IMR-90 (cell line): ENCODE data around the gene ETHE1. TPM values are rescaled to one million over a fixed set of nuclear protein-coding genes. Genes with fewer than 3 reads are reported as not detected.

Source experiments
- ATAC-seq: fragments of 200-7000 bp; cut with Tn5 transposase; 2 replicates; pipeline ENCODE4 v1.9.1; 2020; ENCODE audit warnings: low read depth, mild to moderate bottlenecking, moderate library complexity
- BruUV-seq: library from RNA; stranded (reverse); fragments of 400-500 nt; replicated peaks from 2 replicates; lab custom pipeline; 2021; lab: Mats Ljungman, UMichigan
- CTCF ChIA-PET: fragments of 300-600 bp; formaldehyde crosslinking; extraction: SDS; loops from one replicate; lab custom pipeline; 2021; ENCODE audit warnings: antibody characterized with exemption; lab: Yijun Ruan, JAX
- POLR2A ChIA-PET: fragments of 300-600 bp; sonication (Branson Sonifier 250); formaldehyde crosslinking; loops from one replicate; lab custom pipeline; 2022; ENCODE audit warnings: antibody characterized with exemption; ENCODE audit not compliant: unreplicated experiment; lab: Charles Lee
- DNase-seq: peaks from one replicate; pipeline ENCODE4 v3.0.0; 2013
- H2AFZ ChIP-seq: replicated peaks from 2 replicates; pipeline ENCODE3; 2013; ENCODE audit warnings: low read length, mild to moderate bottlenecking; ENCODE audit not compliant: poor library complexity
- H2AK5ac ChIP-seq: 2 replicates; pipeline ENCODE4 v1.6.1; 2013; ENCODE audit warnings: low read depth, low read length, inconsistent platforms
- H2AK9ac ChIP-seq: replicated peaks from 2 replicates; pipeline ENCODE3; 2013; ENCODE audit warnings: mild to moderate bottlenecking, low read depth, low read length, moderate library complexity; ENCODE audit not compliant: poor library complexity
- H2BK120ac ChIP-seq: 2 replicates; pipeline ENCODE4 v1.6.1; 2013; ENCODE audit warnings: low read depth, low read length, inconsistent platforms
- H2BK15ac ChIP-seq: 3 replicates; pipeline ENCODE4 v1.6.1; 2013; ENCODE audit warnings: low read depth, low read length, inconsistent platforms
- H2BK20ac ChIP-seq: 2 replicates; pipeline ENCODE4 v1.6.1; 2013; ENCODE audit warnings: low read depth, mild to moderate bottlenecking, inconsistent platforms, low read length, moderate library complexity
- H2BK5ac ChIP-seq: 2 replicates; pipeline ENCODE4 v1.6.1; 2013; ENCODE audit warnings: mild to moderate bottlenecking, low read depth, low read length, inconsistent platforms; ENCODE audit not compliant: poor library complexity, severe bottlenecking
- H3K14ac ChIP-seq: replicated peaks from 2 replicates; pipeline ENCODE4 v1.6.1; 2013; ENCODE audit warnings: low read depth, low read length, inconsistent platforms
- H3K18ac ChIP-seq: 2 replicates; pipeline ENCODE4 v1.6.1; 2013; ENCODE audit warnings: low read depth, low read length, control low read depth
- H3K23ac ChIP-seq: 2 replicates; pipeline ENCODE4 v1.6.1; 2013; ENCODE audit warnings: low read depth, low read length, inconsistent platforms
- H3K27ac ChIP-seq: 2 replicates; pipeline ENCODE4 v1.5.1; 2013; ENCODE audit warnings: mild to moderate bottlenecking, control low read depth, low read length; ENCODE audit not compliant: insufficient read depth
- H3K27me3 ChIP-seq: 2 replicates; pipeline ENCODE4 v1.6.1; 2013; ENCODE audit warnings: low read length; ENCODE audit not compliant: control insufficient read depth, insufficient read depth
- H3K36me3 ChIP-seq: 2 replicates; pipeline ENCODE4 v1.6.1; 2013; ENCODE audit warnings: low read length, mixed read lengths; ENCODE audit not compliant: control insufficient read depth, insufficient read depth
- H3K4ac ChIP-seq: 2 replicates; pipeline ENCODE4 v1.6.1; 2013; ENCODE audit warnings: low read depth, low read length, inconsistent platforms
- H3K4me1 ChIP-seq: 2 replicates; pipeline ENCODE4 v1.6.1; 2013; ENCODE audit warnings: low read length, mixed read lengths; ENCODE audit not compliant: control insufficient read depth, insufficient read depth
- H3K4me2 ChIP-seq: 2 replicates; pipeline ENCODE4 v1.6.1; 2013; ENCODE audit warnings: low read depth, mild to moderate bottlenecking, control low read depth, low read length, moderate library complexity
- H3K4me3 ChIP-seq: 2 replicates; pipeline ENCODE4 v1.5.1; 2013; ENCODE audit warnings: low read depth, mild to moderate bottlenecking, control low read depth, low read length, moderate library complexity; ENCODE audit not compliant: insufficient read depth
- H3K56ac ChIP-seq: 2 replicates; pipeline ENCODE4 v1.6.1; 2013; ENCODE audit warnings: low read length, inconsistent platforms; ENCODE audit not compliant: insufficient read depth; ENCODE audit errors: extremely low read depth
- H3K79me1 ChIP-seq, 2 experiments: 2 replicates each; pipeline ENCODE4 v1.6.1; 2013; ENCODE audit warnings: low read length in 2 of 2, inconsistent platforms in 1 of 2, low read depth in 1 of 2
- H3K9ac ChIP-seq: 2 replicates; pipeline ENCODE4 v1.6.1; 2013; ENCODE audit warnings: low read depth, low read length, control low read depth
- H3K9me1 ChIP-seq: 2 replicates; pipeline ENCODE4 v1.6.1; 2013; ENCODE audit warnings: low read length, inconsistent platforms; ENCODE audit not compliant: insufficient read depth
- H3K9me3 ChIP-seq: 2 replicates; pipeline ENCODE4 v1.6.1; 2013; ENCODE audit warnings: low read length; ENCODE audit not compliant: control insufficient read depth, insufficient read depth
- H4K20me1 ChIP-seq: 2 replicates; pipeline ENCODE4 v1.6.1; 2013; ENCODE audit warnings: low read length, inconsistent platforms; ENCODE audit not compliant: insufficient read depth
- H4K5ac ChIP-seq: 2 replicates; pipeline ENCODE4 v1.6.1; 2013; ENCODE audit warnings: mild to moderate bottlenecking, low read depth, low read length, control low read depth
- H4K8ac ChIP-seq, 2 experiments: 2 replicates each; pipeline ENCODE4 v1.6.1; 2013; ENCODE audit warnings: low read depth in 2 of 2, low read length in 2 of 2, control low read depth in 1 of 2, inconsistent platforms in 1 of 2
- H4K91ac ChIP-seq: 2 replicates; pipeline ENCODE4 v1.6.1; 2013; ENCODE audit warnings: low read depth, low read length, inconsistent platforms; ENCODE audit not compliant: insufficient read depth
- BHLHE40 ChIP-seq: fragments of 150-350 bp; IDR thresholded peaks from 2 replicates; pipeline ENCODE4 v1.6.1; 2016; ENCODE audit warnings: mild to moderate bottlenecking, low read depth, low read length
- CHD1 ChIP-seq: IDR thresholded peaks from 2 replicates; pipeline ENCODE4 v1.6.1; 2012; ENCODE audit warnings: low read depth, low read length, improper control_type of control experiment
- MAFK ChIP-seq: IDR thresholded peaks from 2 replicates; pipeline ENCODE4 v1.6.1; 2012; ENCODE audit warnings: low read depth, low read length, improper control_type of control experiment
- MAZ ChIP-seq: IDR thresholded peaks from 2 replicates; pipeline ENCODE4 v1.6.1; 2012; ENCODE audit warnings: low read depth, mild to moderate bottlenecking, low read length, improper control_type of control experiment, moderate library complexity, borderline replicate concordance
- NFE2L2 ChIP-seq: fragments of 150-350 bp; IDR thresholded peaks from 2 replicates; pipeline ENCODE4 v1.6.1; 2016; ENCODE audit warnings: low read depth, mild to moderate bottlenecking, low read length
- POLR2A ChIP-seq: IDR thresholded peaks from 2 replicates; pipeline ENCODE4 v1.6.1; 2012; ENCODE audit warnings: mild to moderate bottlenecking, low read depth, low read length
- SMC3 ChIP-seq: fragments of 150-350 bp; IDR thresholded peaks from 2 replicates; pipeline ENCODE4 v1.6.1; 2016; ENCODE audit warnings: low read depth, mild to moderate bottlenecking, antibody characterized with exemption, low read length, moderate library complexity
- WGBS, 2 experiments: methylation state at CpG; one replicate each; pipeline versions ENCODE4 v1.1.5 to v1.1.7; 2013; ENCODE audit warnings: missing lambda C conversion rate in 2 of 2; ENCODE audit not compliant: insufficient read length in 1 of 2; ENCODE audit errors: extremely low coverage in 2 of 2; 5-methylcytosine and 5-hydroxymethylcytosine counted together
- dilution Hi-C: fragments of 300-500 bp; cut with HindIII; formaldehyde crosslinking; loops from one replicate; pipeline ENCODE4 v1.14.3; 2018; ENCODE audit warnings: low sequenced_read_pairs; ENCODE audit not compliant: unreplicated experiment
- in situ Hi-C: fragments of 300-500 bp; cut with MboI; formaldehyde crosslinking; loops from 3 replicates; pipeline ENCODE4 v1.14.3; 2019; ENCODE audit warnings: low sequenced_read_pairs, inconsistent platforms, mixed read lengths
- intact Hi-C: fragments of 100-400 bp; cut with micrococcal nuclease; formaldehyde crosslinking; loops from 2 replicates; pipeline ENCODE4 v1.10.0; 2022
- polyA plus RNA-seq, 3 experiments: library from polyadenylated mRNA; depleted of rRNA; stranded (reverse); fragments of >200 nt; gene quantifications; 2 replicates each; pipeline ENCODE4 v1.2.3, GENCODE V29; 2012; ENCODE audit warnings: low replicate concordance in 1 of 3
- total RNA-seq: library from RNA; depleted of rRNA; stranded (reverse); fragments of >200 nt; gene quantifications from 2 replicates; pipeline ENCODE4 v1.2.3, GENCODE V29; 2012

The ETHE1 gene
- total and polyA plus RNA-seq, 2 of the 4 experiments (the other 2 are of a cell fraction) = 161 to 233 TPM

DNA sequence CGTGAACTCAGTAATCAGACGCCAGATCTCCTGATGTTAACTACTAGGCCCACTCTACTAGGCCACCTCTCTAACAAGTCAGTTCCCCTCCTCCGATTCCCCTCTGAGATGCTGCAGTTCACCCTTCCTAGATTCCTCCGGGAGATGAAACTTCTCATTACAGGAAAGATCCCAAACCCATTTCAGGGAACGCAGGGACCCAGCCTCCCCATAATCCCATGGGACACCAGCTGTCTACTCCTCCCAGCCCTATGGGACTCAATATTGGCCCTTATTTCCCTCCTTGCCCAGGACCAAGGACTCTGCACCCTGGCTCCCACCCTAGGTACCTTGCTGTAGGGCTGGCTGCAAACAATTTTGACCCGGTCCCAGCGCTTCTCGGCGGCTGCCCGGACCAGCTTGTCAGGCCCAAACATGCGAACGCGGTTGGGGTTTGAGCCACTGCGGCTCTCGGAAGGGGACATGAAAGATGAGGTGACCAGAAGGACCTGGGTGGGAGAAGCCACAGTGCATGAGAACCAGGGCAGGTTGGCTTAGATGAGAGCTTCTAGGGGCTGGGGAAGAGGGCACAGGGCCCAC lies 27.4 kb upstream of the ETHE1 start:
- no peak overlapping the region for H4K5ac ChIP-seq
- H4K20me1 ChIP-seq = no peaks in the 10 kb centered on the region
- 96% methylated on average over 13 of the region's 15 CpGs; no CpG with 5 or more reads in 1 of the 2 experiments for WGBS, 2 experiments
- dilution Hi-C loops (no loop called here), intact Hi-C loops (no loop called here), in situ Hi-C loops (loop anchor here (5.0 kb wide), 1 partner anchor 98 kb away; no protein-coding TSS in a partner anchor)
- no peak overlapping the region for H3K14ac ChIP-seq
- no peak overlapping the region for H2BK120ac ChIP-seq
- H4K8ac ChIP-seq = no peak overlapping the region
- POLR2A ChIA-PET = no interaction called here
- H3K4me1 ChIP-seq = peaks cover 2% of the 10 kb centered on the region; the same call in 1 of the 2 replicates
- no peak overlapping the region for H2AK5ac ChIP-seq
- no peak overlapping the region for H3K23ac ChIP-seq
- BruUV-seq = no TSS peak
- DNase-seq (no peak), ATAC-seq (no peak)
- peaks cover 31% of the 10 kb centered on the region for H3K36me3 ChIP-seq
- no peak overlapping the region for H3K4ac ChIP-seq
- no peak overlapping the region for H3K9ac ChIP-seq
- no peak overlapping the region for H2BK20ac ChIP-seq
- H3K4me3 ChIP-seq = no peak overlapping the region
- TF ChIP-seq CHD1 = no peak
- no peak for TF ChIP-seq MAFK
- TF ChIP-seq SMC3 = no peak
- no peak for TF ChIP-seq MAZ
- TF ChIP-seq BHLHE40 = no peak
- TF ChIP-seq POLR2A = no peak
- TF ChIP-seq NFE2L2 = no peak
- H2BK15ac ChIP-seq = no peak overlapping the region
- no peak overlapping the region for H3K56ac ChIP-seq
- H2BK5ac ChIP-seq = no peak overlapping the region
- H2AK9ac ChIP-seq = no peak overlapping the region
- no peaks in the 10 kb centered on the region for H3K9me3 ChIP-seq
- no peak overlapping the region for H3K18ac ChIP-seq
- H4K91ac ChIP-seq = no peak overlapping the region
- H2AFZ ChIP-seq = no peak overlapping the region
- H3K79me1 ChIP-seq = peaks cover 7 to 10% of the 10 kb centered on the region in 2 experiments; a peak in 3 of 4 replicates
- H3K9me1 ChIP-seq = no peaks in the 10 kb centered on the region
- H3K27me3 ChIP-seq = no peaks in the 10 kb centered on the region
- CTCF ChIA-PET = interaction anchor here (1.1 to 3.4 kb wide), 4 partner anchors 13 to 41 kb away, joined by 4 to 29 read pairs (median 10); partner anchors contain the start of genes IRGQ and ZNF576
- no peak overlapping the region for H3K4me2 ChIP-seq
- H3K27ac ChIP-seq = no peak overlapping the region
